Pons (tissue), 1 donor: ENCODE data around the gene CMKLR1.

Experiments
- DNase-seq: peaks from one replicate; pipeline ENCODE4 v3.0.0-alpha.2; 2016; ENCODE audit warnings: low spot score

CMKLR1 gene

DNA sequence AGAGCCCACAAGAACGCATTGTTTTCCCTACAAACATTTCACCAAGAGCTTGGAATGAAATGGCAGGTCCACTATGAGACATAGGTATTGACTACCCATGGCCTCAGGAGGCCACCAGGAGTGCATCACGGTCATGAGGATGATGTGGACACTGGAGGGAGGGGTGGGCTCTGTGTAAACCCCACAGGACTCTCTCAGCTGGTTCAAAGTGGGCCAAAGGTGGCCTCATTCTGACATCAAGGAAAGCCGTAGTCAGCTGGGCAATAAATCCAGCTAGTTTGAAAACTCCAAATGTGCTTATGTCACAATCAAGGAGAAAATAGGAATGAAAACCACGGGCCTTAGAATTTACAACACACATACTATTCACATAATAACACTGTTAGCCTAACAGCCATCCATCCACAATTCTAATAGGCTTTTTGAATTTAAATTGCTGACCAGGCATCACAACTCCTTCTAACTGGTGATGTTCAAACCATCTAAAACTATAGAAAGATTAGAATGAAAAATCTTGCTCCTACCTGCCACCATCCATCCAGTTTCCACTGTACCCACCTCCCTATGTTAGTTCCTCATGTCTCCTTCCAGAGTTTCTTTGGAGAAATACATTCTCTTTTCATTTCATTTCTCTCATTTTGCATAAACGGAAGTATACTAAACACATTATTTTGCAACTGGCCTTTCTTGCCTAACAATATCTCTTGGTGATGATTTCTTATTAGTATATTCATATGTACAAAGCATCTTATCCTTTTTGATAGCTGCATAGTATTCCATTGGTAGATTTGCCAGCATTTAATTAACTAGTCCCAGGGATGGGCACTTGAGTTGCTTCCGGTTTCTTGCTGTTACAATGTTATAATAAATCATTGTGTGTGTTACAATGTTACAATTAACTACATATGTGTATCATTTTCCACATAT, 21.5 kb downstream of the CMKLR1 start:
- no peak for DNase-seq

DNA sequence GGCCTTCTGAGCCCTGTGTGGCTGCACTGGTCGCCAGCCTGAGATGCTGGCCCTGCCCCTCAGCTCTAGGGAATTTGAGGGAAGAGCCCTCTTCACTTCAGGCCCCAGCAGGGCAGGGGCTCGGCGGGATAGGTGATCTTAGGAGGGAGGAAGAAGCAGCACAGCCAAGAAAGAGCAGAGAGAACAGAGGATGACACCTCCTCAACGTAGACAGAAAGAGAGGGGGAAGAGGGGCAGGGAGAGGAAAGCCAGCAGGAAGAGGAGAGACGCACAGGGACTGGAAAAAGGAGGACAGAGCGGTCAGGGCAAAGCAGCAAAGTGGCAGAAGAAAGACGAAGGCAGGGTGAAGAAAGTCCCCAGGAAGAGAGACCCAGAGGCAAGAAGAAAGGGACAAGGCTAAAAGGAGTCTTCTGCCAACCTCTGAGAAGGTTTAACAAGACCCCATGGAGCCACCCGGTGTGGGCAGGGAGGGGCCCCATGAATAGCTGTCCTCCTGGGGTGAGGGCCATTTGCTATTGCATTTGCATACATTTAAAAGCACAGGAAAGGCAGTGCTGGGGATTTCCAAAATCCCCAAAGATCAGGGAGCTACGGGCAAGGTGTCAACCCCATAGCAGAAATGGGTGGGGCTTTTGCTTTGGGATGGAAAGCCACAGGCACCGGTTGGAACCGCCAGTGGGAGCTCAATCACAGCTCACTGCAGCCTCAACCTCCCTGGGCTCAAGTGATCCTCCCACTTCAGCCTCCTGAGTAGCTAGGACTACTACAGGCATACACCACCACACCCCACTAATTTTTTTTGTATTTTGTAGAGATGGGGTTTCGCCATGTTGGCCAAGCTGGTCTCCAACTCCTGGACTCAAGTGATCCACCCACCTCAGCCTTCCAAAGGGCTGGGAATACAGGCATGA, 22.7 kb downstream of the CMKLR1 start:
- DNase-seq: no peak

DNA sequence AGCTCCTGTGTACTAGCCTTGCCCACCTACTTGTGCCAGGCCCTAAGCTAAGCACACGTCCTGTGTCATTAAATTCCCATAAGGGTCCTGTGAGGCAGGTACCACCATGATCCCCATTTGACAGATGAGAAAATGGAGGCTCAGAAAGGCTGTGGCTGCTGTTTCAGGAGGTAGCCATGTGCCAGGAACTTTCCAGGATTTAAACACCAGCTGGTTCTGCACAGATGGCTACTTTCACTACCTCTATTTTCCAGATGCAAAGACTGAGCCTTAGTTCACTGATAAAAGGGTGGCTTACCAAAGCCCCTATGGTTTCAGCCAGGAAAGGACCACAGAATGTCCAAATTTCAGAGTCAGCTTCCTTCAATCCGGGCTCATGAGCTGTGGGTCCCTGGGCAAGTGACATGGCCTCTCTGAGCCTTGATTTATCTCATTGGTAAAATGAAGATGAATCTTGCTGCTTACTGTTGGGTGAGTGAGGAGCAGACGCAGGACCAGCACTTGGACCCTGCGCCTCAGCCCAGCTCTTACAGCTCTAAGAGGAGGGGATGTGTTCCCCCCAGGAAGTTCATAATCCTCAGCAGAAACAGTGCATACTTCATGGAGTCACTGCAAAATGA, 23.5 kb downstream of the CMKLR1 start:
- peak; percentile 43 for DNase-seq

DNA sequence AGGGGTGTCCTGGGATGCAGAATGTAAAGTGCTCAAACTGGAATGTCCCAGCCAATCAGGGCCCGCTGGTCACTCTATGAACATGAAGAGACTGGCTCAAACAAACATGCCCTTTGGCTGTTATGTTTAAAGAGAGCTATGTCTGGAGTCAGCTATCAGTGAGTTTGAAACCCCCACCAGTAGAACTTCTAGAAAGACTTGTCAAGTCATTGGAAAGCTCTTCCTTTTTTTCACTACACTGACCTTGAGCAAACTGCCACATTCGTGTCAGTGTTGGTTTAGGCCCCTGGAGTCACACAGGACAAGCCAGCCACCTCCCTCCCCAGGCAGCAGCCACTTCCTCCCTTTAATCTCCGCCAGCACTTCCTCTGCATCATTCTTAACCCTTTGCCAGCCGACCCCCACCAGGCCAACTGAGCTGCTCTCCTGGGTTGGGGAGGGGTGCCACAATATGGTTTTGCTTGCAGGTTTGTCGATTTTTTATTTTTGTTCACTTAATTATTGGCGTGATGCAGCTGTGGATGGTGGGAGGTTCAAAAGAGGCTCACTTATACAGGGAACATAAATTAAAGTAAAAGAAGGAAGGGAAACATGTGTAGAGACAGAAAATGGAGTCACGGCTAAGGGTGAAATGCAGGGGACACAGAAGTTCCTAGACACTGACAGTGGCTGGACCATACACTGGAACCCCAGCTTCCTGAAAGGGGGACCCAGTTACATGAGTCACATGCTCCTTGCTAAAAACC, 25.3 kb downstream of the CMKLR1 start:
- peak; percentile 67 for DNase-seq

DNA sequence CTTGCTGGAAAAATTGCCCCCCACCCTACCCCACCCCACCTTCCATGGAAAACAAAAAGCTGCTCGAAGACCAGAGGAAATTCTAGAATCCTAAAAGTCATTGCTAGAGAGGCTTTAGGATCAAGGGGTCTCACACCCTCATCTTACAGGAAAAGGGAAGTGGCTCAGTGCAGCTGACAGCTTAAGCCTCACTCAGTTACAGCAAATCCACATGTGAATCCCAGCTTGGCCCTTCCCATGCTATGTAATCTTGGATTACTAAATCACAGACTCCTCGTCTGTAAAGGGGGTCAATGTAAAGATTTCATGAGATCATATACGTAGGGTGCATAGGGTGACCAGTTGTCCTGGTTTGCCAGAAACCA, 25.9 kb downstream of the CMKLR1 start:
- DNase-seq: no peak

DNA sequence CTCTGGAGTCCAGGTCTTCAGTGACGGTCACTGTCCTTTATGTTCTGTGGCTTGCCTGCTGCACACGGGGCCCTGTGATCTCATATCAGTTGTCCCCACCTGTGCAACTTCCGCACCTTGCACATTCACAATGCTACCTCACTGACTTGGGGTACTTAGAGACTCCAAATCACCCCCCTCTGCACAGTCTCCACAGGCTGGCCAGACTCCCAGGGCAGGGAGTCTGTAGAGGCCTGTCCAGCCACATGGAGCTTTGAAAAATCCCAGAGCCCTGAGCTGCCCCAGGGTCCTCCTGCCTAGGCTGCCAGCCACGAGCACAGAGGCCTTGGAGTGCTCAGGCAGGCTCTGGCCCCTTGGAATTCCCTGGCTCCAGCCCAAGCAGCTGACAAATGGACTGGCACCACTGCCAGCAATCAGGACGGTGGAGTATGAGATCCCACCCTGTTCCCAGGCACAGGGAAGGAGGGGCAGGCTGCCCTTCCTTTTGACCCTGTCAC, 26.4 kb downstream of the CMKLR1 start:
- DNase-seq: no peak

DNA sequence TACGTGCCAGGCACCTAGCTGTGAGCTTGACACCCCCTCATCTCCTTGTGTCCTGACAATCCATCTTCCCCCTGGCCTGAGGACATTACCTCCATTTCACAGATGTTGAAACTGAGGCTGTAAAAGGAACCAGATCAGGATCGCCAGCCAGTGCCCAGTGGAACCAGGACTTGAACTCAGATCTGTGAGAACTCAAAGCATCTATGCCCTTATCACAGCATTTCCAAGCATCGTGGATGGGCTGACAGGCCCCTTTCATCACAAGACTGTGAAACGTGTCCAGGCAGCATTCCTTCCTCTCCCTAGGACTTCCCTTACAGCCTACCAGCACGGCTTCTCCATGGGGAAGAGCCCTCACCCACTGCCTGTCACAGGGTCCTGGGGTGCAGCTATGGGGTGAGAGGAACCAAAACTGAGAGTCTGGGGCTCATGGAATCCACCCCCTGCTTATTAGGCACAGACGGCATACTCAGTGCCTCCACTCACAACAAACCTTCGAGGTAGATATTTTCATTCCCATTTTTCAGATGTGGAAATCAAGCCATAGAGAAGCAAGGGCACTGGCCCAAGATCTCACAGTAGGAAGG, 26.9 kb downstream of the CMKLR1 start:
- DNase-seq: no peak

DNA sequence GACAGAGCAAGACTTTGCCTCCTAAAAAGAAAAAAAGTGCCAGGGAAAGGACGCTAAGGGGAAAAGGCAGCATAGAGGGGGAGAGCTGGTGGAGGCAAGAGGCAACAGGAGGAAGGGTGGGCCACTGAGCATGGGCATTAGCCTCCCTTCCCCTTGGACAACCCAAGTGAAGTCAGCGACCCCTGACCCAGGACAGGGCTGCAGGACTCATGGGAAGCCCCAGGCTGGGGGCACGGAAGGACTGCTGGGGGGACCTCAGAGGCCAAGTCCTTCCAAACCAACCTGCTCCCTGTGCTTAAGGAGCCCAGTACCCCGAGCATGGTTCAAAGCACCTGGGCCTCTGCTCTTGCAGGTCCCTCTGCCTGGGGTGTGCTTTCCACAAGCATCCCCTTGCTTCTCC, 27.5 kb downstream of the CMKLR1 start:
- no peak for DNase-seq

- DNase-seq: no peak
These were observed 28.6 kb downstream of the CMKLR1 start for GRCh38 chr12:108310489-108310888.

DNA sequence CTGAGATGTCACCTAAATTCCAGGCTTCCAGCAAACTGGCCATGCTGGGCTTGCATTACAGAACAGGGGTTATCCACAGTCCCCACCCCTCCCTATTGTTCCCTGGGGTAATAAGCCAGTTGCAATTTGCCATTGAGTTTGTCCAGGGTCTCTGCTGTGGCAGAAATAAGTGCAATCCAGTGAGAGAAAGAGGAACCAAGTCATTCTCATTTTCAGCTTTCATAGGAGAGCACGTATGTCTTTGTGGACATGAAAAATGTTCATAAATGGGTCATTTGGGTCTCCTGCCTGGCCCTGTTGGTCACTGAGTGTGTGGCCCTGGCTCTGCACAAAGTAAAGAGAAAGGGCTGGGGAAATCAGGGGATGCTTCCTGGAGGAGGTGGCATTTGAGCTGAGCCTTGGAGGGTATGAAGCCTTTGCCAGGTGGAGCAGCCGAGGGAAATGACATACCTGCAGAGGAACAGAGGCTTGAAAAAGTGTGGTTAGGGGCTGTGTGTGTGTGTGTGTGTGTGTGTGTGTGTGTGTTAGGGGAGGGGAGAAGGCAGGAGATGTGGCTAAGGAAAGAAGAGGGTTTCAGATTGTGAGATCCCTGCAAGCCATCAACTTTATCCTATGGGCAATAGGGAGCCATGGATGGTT, 29.3 kb downstream of the CMKLR1 start:
- no peak for DNase-seq

GRCh38 chr12:108308395-108309085, 30.6 kb downstream of the CMKLR1 start:
- DNase-seq: no peak

GRCh38 chr12:108307006-108307405, 32.1 kb downstream of the CMKLR1 start:
- peak; percentile 66 for DNase-seq

GRCh38 chr12:108306506-108306905, 32.6 kb downstream of the CMKLR1 start:
- no peak for DNase-seq

- DNase-seq: no peak
These were observed 33.1 kb downstream of the CMKLR1 start for GRCh38 chr12:108305991-108306501.

DNA sequence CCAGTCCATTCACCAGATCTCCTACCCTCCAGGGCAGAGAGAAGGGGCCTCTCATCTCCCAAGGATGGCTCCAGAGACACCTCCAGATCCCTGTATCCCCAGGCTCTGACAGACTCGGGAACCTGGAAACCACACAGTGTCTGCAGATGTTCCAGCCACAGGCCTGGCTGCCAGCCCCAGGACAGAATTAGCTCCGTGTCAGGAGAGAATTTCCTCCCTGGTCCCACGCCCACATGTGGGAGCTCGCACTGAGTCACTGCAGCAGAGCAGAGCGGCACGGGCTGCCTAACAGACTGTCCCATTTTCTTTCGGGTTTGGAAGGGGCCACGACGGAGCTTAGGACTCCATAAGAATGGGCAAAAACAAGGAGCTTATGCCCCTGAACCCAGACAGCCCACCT, 33.6 kb downstream of the CMKLR1 start:
- DNase-seq: no peak

DNA sequence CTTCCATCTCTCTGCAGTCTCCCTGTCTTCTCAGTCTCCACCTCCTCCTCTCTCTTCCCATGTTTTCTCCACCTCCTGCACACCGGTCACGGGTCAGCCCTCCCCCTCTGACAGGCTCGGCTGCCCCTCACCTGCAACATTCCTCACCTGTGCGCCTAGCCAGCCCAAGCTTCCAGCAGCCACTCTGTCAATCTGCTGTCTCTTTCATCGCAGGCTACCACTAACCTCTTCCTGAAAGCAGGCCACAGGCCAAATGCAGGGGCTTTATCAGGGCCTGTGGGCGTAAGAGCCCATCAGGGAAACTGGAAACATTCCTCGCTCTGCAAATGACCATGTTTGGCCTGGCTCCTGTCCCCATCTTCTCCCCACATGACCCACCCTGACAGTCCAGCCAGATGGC, 34.5 kb downstream of the CMKLR1 start:
- no peak for DNase-seq

DNA sequence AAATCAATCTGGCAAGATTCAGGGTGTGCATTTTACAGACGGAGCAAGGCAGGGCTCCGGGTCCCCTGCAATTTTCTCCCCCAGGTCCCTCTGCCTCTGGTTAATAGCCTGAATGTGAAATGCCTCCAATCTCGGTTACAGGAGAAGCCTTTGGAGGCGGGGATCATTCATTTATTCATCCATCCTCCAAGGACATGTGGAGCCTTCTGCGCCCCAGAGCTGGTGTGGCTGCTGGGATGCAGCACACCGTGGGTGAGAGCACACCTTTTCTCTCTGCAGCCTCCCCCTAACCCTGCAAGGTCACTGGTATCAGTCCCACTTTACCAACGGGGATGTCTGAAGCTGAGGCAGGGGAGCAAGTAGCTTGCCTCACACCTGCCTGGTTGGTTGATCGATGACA, 35.4 kb downstream of the CMKLR1 start:
- DNase-seq: no peak

DNA sequence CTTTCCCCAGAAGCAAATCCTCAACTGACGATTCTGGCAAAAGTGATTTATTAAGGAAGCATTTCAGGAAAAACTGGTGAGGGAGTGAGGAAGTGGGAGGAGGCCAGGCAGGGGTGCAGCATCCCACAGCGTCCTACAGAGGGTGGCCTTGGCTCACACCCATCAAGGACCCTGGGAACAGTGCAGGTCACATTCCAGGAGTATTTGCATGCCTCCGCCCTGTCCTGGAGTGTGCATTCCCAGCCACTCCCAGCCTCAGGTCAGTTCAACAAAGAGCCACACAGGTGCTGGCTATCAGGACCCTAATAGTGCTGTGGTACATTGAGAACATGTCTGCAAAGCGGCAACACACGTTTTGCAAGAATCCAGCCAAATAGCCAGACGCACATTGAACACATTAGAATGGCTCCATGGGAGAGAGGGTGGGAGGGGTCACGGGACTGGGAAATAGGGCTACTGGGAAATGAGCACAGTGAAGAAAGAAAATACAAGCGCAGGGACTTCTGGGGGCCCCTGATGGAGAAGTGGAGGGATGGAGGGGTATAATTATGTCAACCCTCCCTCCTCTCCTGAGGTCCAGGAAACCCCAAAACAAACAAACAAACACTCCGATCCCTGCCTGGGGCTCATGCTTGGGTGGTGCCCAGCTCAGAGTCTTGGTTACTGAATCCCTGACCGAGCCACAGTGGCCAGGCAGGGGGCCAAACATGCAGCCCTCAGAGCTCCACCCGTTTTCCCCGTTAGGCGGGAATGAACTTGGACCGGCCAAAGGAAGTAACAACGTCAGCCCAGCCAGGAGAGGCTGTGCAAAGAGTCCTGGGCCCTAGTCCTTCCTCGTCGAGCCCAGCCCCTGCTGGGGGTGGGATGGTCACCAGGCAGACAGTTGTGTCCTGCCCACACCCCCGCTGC, 36.5 kb downstream of the CMKLR1 start:
- no peak for DNase-seq

- no peak for DNase-seq
These were observed 37.1 kb downstream of the CMKLR1 start for GRCh38 chr12:108302016-108302402.
